ENCODE data around the gene CLEC4G. TPM values are rescaled to one million over a fixed set of nuclear protein-coding genes. Genes with fewer than 3 reads are reported as not detected.

The CLEC4G gene
- polyA plus RNA-seq, 1 donor from 2014 or later, result not detected

GRCh38 chr19:7690779-7691258, 41.1 kb downstream of the CLEC4G start:
- Histone ChIP-seq H2AFZ (ENCODE audit: low read depth, low read length) (no peak overlapping the region), H3K9me3 (ENCODE audit: low read length) (no peaks in the 10 kb centered on the region), H3K79me2 (replicated peaks; ENCODE audit: insufficient read depth, low read length) (no peaks in the 10 kb centered on the region), H3F3A (ENCODE audit: insufficient read depth, low read length, poor library complexity, severe bottlenecking) (no peaks in the 10 kb centered on the region), H3K4me3 (ENCODE audit: low read length) (no peak overlapping the region), H3K27ac (ENCODE audit: low read length) (no peak overlapping the region), H3K4me2 (ENCODE audit: low read length) (no peak overlapping the region), H3K27me3 (ENCODE audit: insufficient read depth, low read depth, low read length) (no peaks in the 10 kb centered on the region), H3K9ac (ENCODE audit: low read length) (no peak overlapping the region), H3K9me2 (ENCODE audit: insufficient read depth, low read length) (no peaks in the 10 kb centered on the region), H4K20me1 (ENCODE audit: insufficient read depth) (no peaks in the 10 kb centered on the region), H3K36me3 (ENCODE audit: insufficient read depth, low read length) (no peaks in the 10 kb centered on the region)
- TF ChIP-seq TAF1 (IDR thresholded peaks at IDR 0.05; ENCODE audit: low read depth) (no peak), POLR2AphosphoS5 (IDR thresholded peaks at IDR 0.05) (no peak), EZH2 (IDR thresholded peaks at IDR 0.05; ENCODE audit: borderline replicate concordance, insufficient read depth, low read length, poor library complexity, severe bottlenecking) (no peak), EP300 (conservative IDR thresholded peaks at IDR 0.05; ENCODE audit: poor library complexity, severe bottlenecking) (no peak), SMC3 (conservative IDR thresholded peaks at IDR 0.05; ENCODE audit: poor library complexity) (no peak), MXI1 (conservative IDR thresholded peaks at IDR 0.05; ENCODE audit: poor library complexity, severe bottlenecking) (no peak), RAD21 (conservative IDR thresholded peaks at IDR 0.05) (no peak)
- TF ChIP-seq, protein P1, sequence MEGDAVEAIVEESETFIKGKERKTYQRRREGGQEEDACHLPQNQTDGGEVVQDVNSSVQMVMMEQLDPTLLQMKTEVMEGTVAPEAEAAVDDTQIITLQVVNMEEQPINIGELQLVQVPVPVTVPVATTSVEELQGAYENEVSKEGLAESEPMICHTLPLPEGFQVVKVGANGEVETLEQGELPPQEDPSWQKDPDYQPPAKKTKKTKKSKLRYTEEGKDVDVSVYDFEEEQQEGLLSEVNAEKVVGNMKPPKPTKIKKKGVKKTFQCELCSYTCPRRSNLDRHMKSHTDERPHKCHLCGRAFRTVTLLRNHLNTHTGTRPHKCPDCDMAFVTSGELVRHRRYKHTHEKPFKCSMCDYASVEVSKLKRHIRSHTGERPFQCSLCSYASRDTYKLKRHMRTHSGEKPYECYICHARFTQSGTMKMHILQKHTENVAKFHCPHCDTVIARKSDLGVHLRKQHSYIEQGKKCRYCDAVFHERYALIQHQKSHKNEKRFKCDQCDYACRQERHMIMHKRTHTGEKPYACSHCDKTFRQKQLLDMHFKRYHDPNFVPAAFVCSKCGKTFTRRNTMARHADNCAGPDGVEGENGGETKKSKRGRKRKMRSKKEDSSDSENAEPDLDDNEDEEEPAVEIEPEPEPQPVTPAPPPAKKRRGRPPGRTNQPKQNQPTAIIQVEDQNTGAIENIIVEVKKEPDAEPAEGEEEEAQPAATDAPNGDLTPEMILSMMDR (IDR thresholded peaks at IDR 0.05; ENCODE audit: poor library complexity, severe bottlenecking), result no peak
- TF ChIP-seq, protein P2, sequence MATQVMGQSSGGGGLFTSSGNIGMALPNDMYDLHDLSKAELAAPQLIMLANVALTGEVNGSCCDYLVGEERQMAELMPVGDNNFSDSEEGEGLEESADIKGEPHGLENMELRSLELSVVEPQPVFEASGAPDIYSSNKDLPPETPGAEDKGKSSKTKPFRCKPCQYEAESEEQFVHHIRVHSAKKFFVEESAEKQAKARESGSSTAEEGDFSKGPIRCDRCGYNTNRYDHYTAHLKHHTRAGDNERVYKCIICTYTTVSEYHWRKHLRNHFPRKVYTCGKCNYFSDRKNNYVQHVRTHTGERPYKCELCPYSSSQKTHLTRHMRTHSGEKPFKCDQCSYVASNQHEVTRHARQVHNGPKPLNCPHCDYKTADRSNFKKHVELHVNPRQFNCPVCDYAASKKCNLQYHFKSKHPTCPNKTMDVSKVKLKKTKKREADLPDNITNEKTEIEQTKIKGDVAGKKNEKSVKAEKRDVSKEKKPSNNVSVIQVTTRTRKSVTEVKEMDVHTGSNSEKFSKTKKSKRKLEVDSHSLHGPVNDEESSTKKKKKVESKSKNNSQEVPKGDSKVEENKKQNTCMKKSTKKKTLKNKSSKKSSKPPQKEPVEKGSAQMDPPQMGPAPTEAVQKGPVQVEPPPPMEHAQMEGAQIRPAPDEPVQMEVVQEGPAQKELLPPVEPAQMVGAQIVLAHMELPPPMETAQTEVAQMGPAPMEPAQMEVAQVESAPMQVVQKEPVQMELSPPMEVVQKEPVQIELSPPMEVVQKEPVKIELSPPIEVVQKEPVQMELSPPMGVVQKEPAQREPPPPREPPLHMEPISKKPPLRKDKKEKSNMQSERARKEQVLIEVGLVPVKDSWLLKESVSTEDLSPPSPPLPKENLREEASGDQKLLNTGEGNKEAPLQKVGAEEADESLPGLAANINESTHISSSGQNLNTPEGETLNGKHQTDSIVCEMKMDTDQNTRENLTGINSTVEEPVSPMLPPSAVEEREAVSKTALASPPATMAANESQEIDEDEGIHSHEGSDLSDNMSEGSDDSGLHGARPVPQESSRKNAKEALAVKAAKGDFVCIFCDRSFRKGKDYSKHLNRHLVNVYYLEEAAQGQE (IDR thresholded peaks at IDR 0.05; ENCODE audit: borderline replicate concordance), result no peak

DNA sequence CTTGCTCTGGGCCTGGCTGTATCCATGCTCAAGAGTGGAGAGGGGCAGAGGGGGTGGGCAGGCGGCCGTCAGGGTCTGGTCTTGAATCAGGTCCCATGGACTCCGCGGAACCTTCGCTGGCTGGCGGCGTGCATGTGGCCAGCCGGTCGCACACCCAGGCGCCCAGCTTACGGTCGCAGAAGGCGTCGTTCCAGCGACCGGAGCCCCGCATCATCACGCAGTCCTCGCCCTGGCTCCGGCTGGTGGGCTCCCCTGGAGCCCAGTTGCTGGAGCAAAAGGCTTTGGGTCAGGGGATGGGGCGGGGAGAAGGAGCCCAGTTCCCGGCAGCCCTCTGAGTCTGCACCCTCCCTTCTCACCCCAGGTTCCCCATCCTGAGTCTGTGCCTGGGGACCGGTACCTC, 42.7 kb downstream of the CLEC4G start:
- no peaks in the 10 kb centered on the region for H3F3A ChIP-seq (ENCODE audit: insufficient read depth, low read length, poor library complexity, severe bottlenecking)
- no peak overlapping the region for H3K27ac ChIP-seq (ENCODE audit: low read length)
- H3K36me3 ChIP-seq (ENCODE audit: insufficient read depth, low read length), result no peaks in the 10 kb centered on the region
- H2AFZ ChIP-seq (ENCODE audit: low read depth, low read length), result no peak overlapping the region
- no peak overlapping the region for H3K4me3 ChIP-seq (ENCODE audit: low read length)
- no peak overlapping the region for H3K9ac ChIP-seq (ENCODE audit: low read length)
- no peaks in the 10 kb centered on the region for H3K9me2 ChIP-seq (ENCODE audit: insufficient read depth, low read length)
- H3K79me2 ChIP-seq (replicated peaks; ENCODE audit: insufficient read depth, low read length), result no peaks in the 10 kb centered on the region
- H3K27me3 ChIP-seq (ENCODE audit: insufficient read depth, low read depth, low read length), result no peaks in the 10 kb centered on the region
- H3K4me2 ChIP-seq (ENCODE audit: low read length), result no peak overlapping the region
- TF ChIP-seq, protein P2 (IDR thresholded peaks at IDR 0.05; ENCODE audit: borderline replicate concordance), result no peak
- TF ChIP-seq MXI1 (conservative IDR thresholded peaks at IDR 0.05; ENCODE audit: poor library complexity, severe bottlenecking) (no peak), RAD21 (conservative IDR thresholded peaks at IDR 0.05) (no peak), EP300 (conservative IDR thresholded peaks at IDR 0.05; ENCODE audit: poor library complexity, severe bottlenecking) (no peak), SMC3 (conservative IDR thresholded peaks at IDR 0.05; ENCODE audit: poor library complexity) (no peak), POLR2AphosphoS5 (IDR thresholded peaks at IDR 0.05) (no peak), TAF1 (IDR thresholded peaks at IDR 0.05; ENCODE audit: low read depth) (no peak), EZH2 (IDR thresholded peaks at IDR 0.05; ENCODE audit: borderline replicate concordance, insufficient read depth, low read length, poor library complexity, severe bottlenecking) (no peak)
- TF ChIP-seq, protein P1 (IDR thresholded peaks at IDR 0.05; ENCODE audit: poor library complexity, severe bottlenecking), result no peak
- no peaks in the 10 kb centered on the region for H4K20me1 ChIP-seq (ENCODE audit: insufficient read depth)
- H3K9me3 ChIP-seq (ENCODE audit: low read length), result no peaks in the 10 kb centered on the region

All from neural cell (in vitro differentiated cells).